DND-41 (cell line): ENCODE measurements around the gene PACRG.

Experiments
- CTCF ChIP-seq: IDR thresholded peaks from 2 replicates; pipeline ENCODE4 v1.5.1; 2012; ENCODE audit warnings: borderline replicate concordance, low read length, moderate library complexity, mild to moderate bottlenecking; ENCODE audit not compliant: poor library complexity, severe bottlenecking; ENCODE audit errors: extremely low read depth
- EZH2 ChIP-seq: IDR thresholded peaks from 3 replicates; pipeline ENCODE4 v1.6.1; 2012; ENCODE audit warnings: borderline replicate concordance, low read depth, mild to moderate bottlenecking, moderate library complexity, low read length, inconsistent platforms; ENCODE audit not compliant: severe bottlenecking

DNA sequence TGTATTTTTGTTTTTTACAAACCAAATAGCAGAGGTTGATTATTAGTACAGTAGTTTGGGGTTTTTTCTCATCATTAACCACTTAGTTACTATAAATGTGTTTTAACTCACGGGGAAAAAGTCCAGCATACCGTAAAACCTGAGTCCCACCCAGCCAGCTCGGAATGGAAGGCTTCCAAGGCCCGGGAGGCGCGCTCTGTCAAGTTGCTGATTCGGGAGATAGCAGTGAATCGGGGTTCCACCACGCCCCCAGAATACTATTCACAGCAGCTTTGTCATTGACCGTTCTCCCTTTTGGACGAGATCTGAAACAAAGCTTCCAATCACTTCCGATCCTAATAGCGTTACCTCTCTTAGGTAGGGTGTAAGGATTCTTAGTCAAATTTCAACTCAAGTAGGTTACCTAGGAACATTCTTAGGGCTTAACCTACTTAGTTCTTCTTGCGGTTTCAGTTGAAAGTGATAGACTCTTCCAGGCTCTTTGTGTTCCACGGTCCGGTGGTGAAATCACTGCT, 453.9 kb downstream of the PACRG start:
- TF ChIP-seq CTCF (no peak), EZH2 (no peak)
